A549 treated with AZD2906 at 1 μM for 4 hours (cell line): ENCODE data around the gene AGBL4. TPM values are rescaled to one million over a fixed set of nuclear protein-coding genes. Genes with fewer than 3 reads are reported as not detected.

Experiments used
- total RNA-seq: library from RNA; stranded (reverse); fragments of 200-300 nt; extraction: Qiagen RNA extraction; gene quantifications from 5 replicates; pipeline ENCODE4 v1.2.3, GENCODE V29; 2022

The AGBL4 gene
- not detected in 5 replicates for total RNA-seq

GRCh38 chr1:50023292-50024159 is at the start of gene AGBL4:
Gene AGBL4, minus strand, starts transcription at chr1:50023954.

GRCh38 chr1:48776393-48777218 is 1247.1 kb downstream of the AGBL4 start, which contains the start of gene BEND5:
Gene BEND5, minus strand, starts transcription at chr1:48776891. Its CDS starts 60 bp downstream, at chr1:48776831.

Other genes starting within 250 kb of the AGBL4 start
- gene ELAVL4, start 85.0 kb upstream of the AGBL4 start, total RNA-seq = not detected in 5 replicates